Fibroblast of lung (primary cell): ENCODE data around the gene TRMT2A. TPM values are rescaled to one million over a fixed set of nuclear protein-coding genes. Genes with fewer than 3 reads are reported as not detected.

ENCODE experiments used
- DNase-seq, 2 donors: peaks; one replicate each; pipeline versions ENCODE4 v3.0.0 to v3.0.0-alpha.2; 2010; ENCODE audit warnings: low read depth in 2 of 2
- H2AFZ ChIP-seq: 2 replicates; pipeline ENCODE4 v1.5.1; 2012; ENCODE audit warnings: low read length, control low read depth, inconsistent platforms
- H3K27ac ChIP-seq: 2 replicates; pipeline ENCODE4 v1.5.1; 2011; ENCODE audit warnings: low read length, control low read depth; ENCODE audit not compliant: insufficient read depth
- H3K27me3 ChIP-seq: 2 replicates; pipeline ENCODE4 v1.5.1; 2011; ENCODE audit warnings: mild to moderate bottlenecking, low read length; ENCODE audit not compliant: control insufficient read depth, insufficient read depth
- H3K36me3 ChIP-seq: 2 replicates; pipeline ENCODE4 v1.5.1; 2011; ENCODE audit warnings: low read length; ENCODE audit not compliant: control insufficient read depth, insufficient read depth
- H3K4me1 ChIP-seq: 2 replicates; pipeline ENCODE4 v1.5.1; 2011; ENCODE audit warnings: low read length; ENCODE audit not compliant: control insufficient read depth, insufficient read depth; ENCODE audit errors: extremely low read depth
- H3K4me2 ChIP-seq: 2 replicates; pipeline ENCODE4 v1.5.1; 2011; ENCODE audit warnings: low read length, control low read depth; ENCODE audit not compliant: insufficient read depth; ENCODE audit errors: extremely low read depth
- H3K4me3 ChIP-seq, 4 experiments: fragments of 200-600 bp in 1 of 4; sonication (generic) in 1 of 4; replicated peaks in 1 of 4; 2 replicates each; pipeline ENCODE4 v1.5.1; 2011 to 2016; ENCODE audit warnings: low read length in 4 of 4, low read depth in 3 of 4, mild to moderate bottlenecking in 3 of 4, control low read depth in 2 of 4, inconsistent platforms in 1 of 4, mixed read lengths in 1 of 4; ENCODE audit not compliant: insufficient read depth in 1 of 4; ENCODE audit errors: control extremely low read depth in 1 of 4
- H3K79me2 ChIP-seq: 2 replicates; pipeline ENCODE4 v1.5.1; 2012; ENCODE audit warnings: mild to moderate bottlenecking, low read length, inconsistent platforms; ENCODE audit not compliant: control insufficient read depth, insufficient read depth
- H3K9ac ChIP-seq: 2 replicates; pipeline ENCODE4 v1.5.1; 2011; ENCODE audit warnings: mild to moderate bottlenecking, low read length, control low read depth; ENCODE audit not compliant: insufficient read depth
- H3K9me3 ChIP-seq: 2 replicates; pipeline ENCODE4 v1.5.1; 2012; ENCODE audit warnings: low read depth, low read length; ENCODE audit not compliant: control insufficient read depth, insufficient read depth
- H4K20me1 ChIP-seq: 2 replicates; pipeline ENCODE4 v1.5.1; 2011; ENCODE audit warnings: low read length; ENCODE audit not compliant: control insufficient read depth, insufficient read depth; ENCODE audit errors: extremely low read depth
- EZH2 ChIP-seq: IDR thresholded peaks from 2 replicates; pipeline ENCODE4 v1.5.1; 2012; ENCODE audit warnings: low read length, control low read depth, mild to moderate bottlenecking; ENCODE audit errors: missing control alignments
- polyA plus RNA-seq, 2 donors: library from polyadenylated mRNA; depleted of rRNA in 1 of 2; stranded (reverse) in 1 of 2; unstranded in 1 of 2; fragments of >200 nt; gene quantifications; 2 replicates each; pipeline ENCODE4 v1.2.1, GENCODE V29; 2011 to 2012; ENCODE audit warnings: missing spikeins in 1 of 2
- total RNA-seq: library from RNA; depleted of rRNA; stranded (reverse); fragments of >200 nt; gene quantifications from 2 replicates; pipeline ENCODE4 v1.2.1, GENCODE V29; 2014
- TF ChIP-seq, protein P1 (sequence below), 2 donors: IDR thresholded peaks in 1 of 2; conservative IDR thresholded peaks in 1 of 2; 1 replicate in 1 of 2; 2 replicates in 1 of 2; pipeline ENCODE4 v1.5.1; 2011 to 2012; ENCODE audit warnings: low read length in 2 of 2, control low read depth in 1 of 2, inconsistent platforms in 1 of 2, low read depth in 1 of 2, mild to moderate bottlenecking in 1 of 2

TRMT2A gene
- total and polyA plus RNA-seq, 2 donors (not counting 1 experiment from before 2014, with no cell fraction given): 13.5 to 52.2 TPM

DNA sequence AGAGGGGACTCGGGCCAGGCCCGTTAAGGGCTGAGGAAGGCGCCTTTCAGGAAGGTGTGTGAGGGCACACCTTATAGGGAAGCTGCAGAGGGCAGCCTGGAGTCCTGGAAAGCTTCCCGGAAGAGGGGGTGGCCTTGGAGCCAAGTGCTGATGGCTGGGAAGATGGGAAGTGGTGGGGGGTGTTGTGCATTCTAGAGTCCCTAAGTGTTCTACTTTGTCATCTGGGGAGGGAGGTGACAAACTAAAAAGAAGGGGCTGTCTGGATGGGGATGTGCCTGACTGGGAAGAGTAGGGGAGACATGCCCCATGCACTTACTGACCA lies 21.4 kb upstream of the TRMT2A start:
- H3K9ac ChIP-seq: no peak overlapping the region
- H2AFZ ChIP-seq: no peak overlapping the region
- TF ChIP-seq, protein P1, sequence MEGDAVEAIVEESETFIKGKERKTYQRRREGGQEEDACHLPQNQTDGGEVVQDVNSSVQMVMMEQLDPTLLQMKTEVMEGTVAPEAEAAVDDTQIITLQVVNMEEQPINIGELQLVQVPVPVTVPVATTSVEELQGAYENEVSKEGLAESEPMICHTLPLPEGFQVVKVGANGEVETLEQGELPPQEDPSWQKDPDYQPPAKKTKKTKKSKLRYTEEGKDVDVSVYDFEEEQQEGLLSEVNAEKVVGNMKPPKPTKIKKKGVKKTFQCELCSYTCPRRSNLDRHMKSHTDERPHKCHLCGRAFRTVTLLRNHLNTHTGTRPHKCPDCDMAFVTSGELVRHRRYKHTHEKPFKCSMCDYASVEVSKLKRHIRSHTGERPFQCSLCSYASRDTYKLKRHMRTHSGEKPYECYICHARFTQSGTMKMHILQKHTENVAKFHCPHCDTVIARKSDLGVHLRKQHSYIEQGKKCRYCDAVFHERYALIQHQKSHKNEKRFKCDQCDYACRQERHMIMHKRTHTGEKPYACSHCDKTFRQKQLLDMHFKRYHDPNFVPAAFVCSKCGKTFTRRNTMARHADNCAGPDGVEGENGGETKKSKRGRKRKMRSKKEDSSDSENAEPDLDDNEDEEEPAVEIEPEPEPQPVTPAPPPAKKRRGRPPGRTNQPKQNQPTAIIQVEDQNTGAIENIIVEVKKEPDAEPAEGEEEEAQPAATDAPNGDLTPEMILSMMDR (conservative IDR thresholded peaks at IDR 0.05 in 1 of 2, IDR thresholded peaks at IDR 0.05 in 1 of 2; ENCODE audit: low read depth in 1 of 2, low read length in 2 of 2): no peak
- no peak for TF ChIP-seq EZH2
- no peak overlapping the region for H3K4me2 ChIP-seq
- no peaks in the 10 kb centered on the region for H3K9me3 ChIP-seq
- peaks cover 11% of the 10 kb centered on the region for H3K36me3 ChIP-seq
- no peaks in the 10 kb centered on the region for H3K4me1 ChIP-seq
- no peak for DNase-seq
- peaks cover 47% of the 10 kb centered on the region for H3K79me2 ChIP-seq
- H3K4me3 ChIP-seq: no peak overlapping the region
- no peaks in the 10 kb centered on the region for H4K20me1 ChIP-seq
- no peak overlapping the region for H3K27ac ChIP-seq
- H3K27me3 ChIP-seq: no peaks in the 10 kb centered on the region

GRCh38 chr22:20137671-20138416 lies 20.8 kb upstream of the TRMT2A start:
- DNase-seq: no peak
- Histone ChIP-seq H3K4me3 (no peak overlapping the region), H4K20me1 (no peaks in the 10 kb centered on the region), H3K4me2 (no peak overlapping the region), H3K79me2 (peaks cover 52% of the 10 kb centered on the region), H3K9me3 (no peaks in the 10 kb centered on the region), H3K27ac (no peak overlapping the region), H3K9ac (no peak overlapping the region), H3K36me3 (peaks cover 9% of the 10 kb centered on the region), H3K4me1 (peaks cover 1% of the 10 kb centered on the region), H2AFZ (no peak overlapping the region), H3K27me3 (no peaks in the 10 kb centered on the region)
- TF ChIP-seq, protein P1 (conservative IDR thresholded peaks at IDR 0.05 in 1 of 2, IDR thresholded peaks at IDR 0.05 in 1 of 2; ENCODE audit: low read depth in 1 of 2, low read length in 2 of 2): no peak
- no peak for TF ChIP-seq EZH2

DNA sequence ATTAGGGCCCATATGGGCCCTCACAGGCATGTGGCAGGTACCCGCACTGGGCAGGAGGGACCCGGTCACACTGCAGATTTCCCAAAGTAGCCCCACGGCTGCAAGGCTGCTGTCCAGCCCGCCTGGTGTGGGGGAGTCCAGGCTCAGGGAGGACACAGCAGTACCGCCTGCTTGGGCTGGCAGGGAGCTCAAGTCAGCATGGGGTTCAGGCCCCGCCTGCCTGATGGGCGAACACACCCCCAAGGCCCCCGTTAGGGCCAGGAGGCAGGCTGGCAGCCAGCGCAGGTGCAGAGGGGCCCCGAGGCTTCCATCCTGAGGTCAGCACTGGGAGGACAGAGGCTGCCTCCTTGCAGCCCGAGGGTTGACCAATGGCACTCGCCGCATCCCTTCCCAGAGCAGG lies 20.1 kb upstream of the TRMT2A start:
- H3K4me3 ChIP-seq: no peak overlapping the region
- no peaks in the 10 kb centered on the region for H4K20me1 ChIP-seq
- peaks cover 5% of the 10 kb centered on the region for H3K4me1 ChIP-seq

More for the DNA sequence above, 20.1 kb upstream of the TRMT2A start:
- H3K79me2 ChIP-seq: peaks cover 59% of the 10 kb centered on the region
- no peak for DNase-seq
- peaks cover 8% of the 10 kb centered on the region for H3K36me3 ChIP-seq
- no peaks in the 10 kb centered on the region for H3K27me3 ChIP-seq
- H3K9ac ChIP-seq: no peak overlapping the region
- no peak overlapping the region for H2AFZ ChIP-seq
- no peak overlapping the region for H3K4me2 ChIP-seq
- H3K9me3 ChIP-seq: no peaks in the 10 kb centered on the region
- H3K27ac ChIP-seq: no peak overlapping the region
- TF ChIP-seq, protein P1 (conservative IDR thresholded peaks at IDR 0.05 in 1 of 2, IDR thresholded peaks at IDR 0.05 in 1 of 2; ENCODE audit: low read depth in 1 of 2, low read length in 2 of 2): no peak
